ENCODE results near the gene USP43.

The USP43 gene

GRCh38 chr17:9725575-9725974, 80.3 kb downstream of the USP43 start:
- Histone ChIP-seq H3K27ac (ENCODE audit: low read depth, low read length) (no peak overlapping the region), H3K4me3 (ENCODE audit: low read depth in 1 of 2, low read length in 2 of 2) (no peak overlapping the region), H3K4me1 (ENCODE audit: insufficient read depth, low read length) (no peaks in the 10 kb centered on the region), H3K9me3 (ENCODE audit: low read length) (no peaks in the 10 kb centered on the region), H3K36me3 (ENCODE audit: insufficient read depth, low read length) (no peaks in the 10 kb centered on the region), H3K27me3 (ENCODE audit: control insufficient read depth in 1 of 2, insufficient read depth in 2 of 2, low read length in 2 of 2) (no peaks in the 10 kb centered on the region), H3K9ac (ENCODE audit: low read length) (no peak overlapping the region)

GRCh38 chr17:9726291-9726690, 81.0 kb downstream of the USP43 start:
- no peaks in the 10 kb centered on the region for H3K4me1 ChIP-seq (ENCODE audit: insufficient read depth, low read length)
- H3K27ac ChIP-seq (ENCODE audit: low read depth, low read length): no peak overlapping the region
- no peak overlapping the region for H3K4me3 ChIP-seq (ENCODE audit: low read depth in 1 of 2, low read length in 2 of 2)
- no peaks in the 10 kb centered on the region for H3K27me3 ChIP-seq (ENCODE audit: control insufficient read depth in 1 of 2, insufficient read depth in 2 of 2, low read length in 2 of 2)
- H3K9me3 ChIP-seq (ENCODE audit: low read length): no peaks in the 10 kb centered on the region
- H3K9ac ChIP-seq (ENCODE audit: low read length): no peak overlapping the region
- no peaks in the 10 kb centered on the region for H3K36me3 ChIP-seq (ENCODE audit: insufficient read depth, low read length)

GRCh38 chr17:9728005-9728404, 82.7 kb downstream of the USP43 start:
- H3K27me3 ChIP-seq (ENCODE audit: control insufficient read depth in 1 of 2, insufficient read depth in 2 of 2, low read length in 2 of 2): no peaks in the 10 kb centered on the region
- no peak overlapping the region for H3K9ac ChIP-seq (ENCODE audit: low read length)
- no peaks in the 10 kb centered on the region for H3K9me3 ChIP-seq (ENCODE audit: low read length)
- no peaks in the 10 kb centered on the region for H3K36me3 ChIP-seq (ENCODE audit: insufficient read depth, low read length)
- no peak overlapping the region for H3K27ac ChIP-seq (ENCODE audit: low read depth, low read length)
- H3K4me3 ChIP-seq (ENCODE audit: low read depth in 1 of 2, low read length in 2 of 2): no peak overlapping the region
- no peaks in the 10 kb centered on the region for H3K4me1 ChIP-seq (ENCODE audit: insufficient read depth, low read length)

- H3K4me3 ChIP-seq (ENCODE audit: low read depth in 1 of 2, low read length in 2 of 2): no peak overlapping the region
- no peak overlapping the region for H3K9ac ChIP-seq (ENCODE audit: low read length)
- H3K36me3 ChIP-seq (ENCODE audit: insufficient read depth, low read length): no peaks in the 10 kb centered on the region
- H3K27ac ChIP-seq (ENCODE audit: low read depth, low read length): no peak overlapping the region
- no peaks in the 10 kb centered on the region for H3K4me1 ChIP-seq (ENCODE audit: insufficient read depth, low read length)
- no peaks in the 10 kb centered on the region for H3K9me3 ChIP-seq (ENCODE audit: low read length)
- no peaks in the 10 kb centered on the region for H3K27me3 ChIP-seq (ENCODE audit: control insufficient read depth in 1 of 2, insufficient read depth in 2 of 2, low read length in 2 of 2)
Measured at GRCh38 chr17:9728564-9728963, 83.2 kb downstream of the USP43 start.

- Histone ChIP-seq H3K27ac (ENCODE audit: low read depth, low read length) (no peak overlapping the region), H3K4me3 (ENCODE audit: low read depth in 1 of 2, low read length in 2 of 2) (no peak overlapping the region)
Measured at GRCh38 chr17:9729034-9729650, 83.8 kb downstream of the USP43 start.

GRCh38 chr17:9729735-9730420, 84.6 kb downstream of the USP43 start:
- H3K36me3 ChIP-seq (ENCODE audit: insufficient read depth, low read length): no peaks in the 10 kb centered on the region
- H3K4me1 ChIP-seq (ENCODE audit: insufficient read depth, low read length): no peaks in the 10 kb centered on the region
- H3K9ac ChIP-seq (ENCODE audit: low read length): no peak overlapping the region
- no peaks in the 10 kb centered on the region for H3K9me3 ChIP-seq (ENCODE audit: low read length)
- H3K27me3 ChIP-seq (ENCODE audit: control insufficient read depth in 1 of 2, insufficient read depth in 2 of 2, low read length in 2 of 2): no peaks in the 10 kb centered on the region
- no peak overlapping the region for H3K27ac ChIP-seq (ENCODE audit: low read depth, low read length)
- no peak overlapping the region for H3K4me3 ChIP-seq (ENCODE audit: low read depth in 1 of 2, low read length in 2 of 2)

More at GRCh38 chr17:9729034-9729650, 83.8 kb downstream of the USP43 start:
- Histone ChIP-seq H3K27me3 (ENCODE audit: control insufficient read depth in 1 of 2, insufficient read depth in 2 of 2, low read length in 2 of 2) (no peaks in the 10 kb centered on the region), H3K9me3 (ENCODE audit: low read length) (no peaks in the 10 kb centered on the region), H3K9ac (ENCODE audit: low read length) (no peak overlapping the region), H3K4me1 (ENCODE audit: insufficient read depth, low read length) (no peaks in the 10 kb centered on the region), H3K36me3 (ENCODE audit: insufficient read depth, low read length) (no peaks in the 10 kb centered on the region)

- no peak overlapping the region for H3K9ac ChIP-seq (ENCODE audit: low read length)
- no peak overlapping the region for H3K4me3 ChIP-seq (ENCODE audit: low read depth in 1 of 2, low read length in 2 of 2)
- no peak overlapping the region for H3K27ac ChIP-seq (ENCODE audit: low read depth, low read length)
- no peaks in the 10 kb centered on the region for H3K9me3 ChIP-seq (ENCODE audit: low read length)
- H3K36me3 ChIP-seq (ENCODE audit: insufficient read depth, low read length): no peaks in the 10 kb centered on the region
- H3K4me1 ChIP-seq (ENCODE audit: insufficient read depth, low read length): no peaks in the 10 kb centered on the region
- no peaks in the 10 kb centered on the region for H3K27me3 ChIP-seq (ENCODE audit: control insufficient read depth in 1 of 2, insufficient read depth in 2 of 2, low read length in 2 of 2)
Measured at GRCh38 chr17:9750524-9750923, 105.2 kb downstream of the USP43 start.

GRCh38 chr17:9755083-9755482, 109.8 kb downstream of the USP43 start:
- no peak overlapping the region for H3K27ac ChIP-seq (ENCODE audit: low read depth, low read length)
- H3K9me3 ChIP-seq (ENCODE audit: low read length): no peaks in the 10 kb centered on the region
- H3K9ac ChIP-seq (ENCODE audit: low read length): no peak overlapping the region
- no peaks in the 10 kb centered on the region for H3K36me3 ChIP-seq (ENCODE audit: insufficient read depth, low read length)
- no peaks in the 10 kb centered on the region for H3K4me1 ChIP-seq (ENCODE audit: insufficient read depth, low read length)
- H3K4me3 ChIP-seq (ENCODE audit: low read depth in 1 of 2, low read length in 2 of 2): no peak overlapping the region
- H3K27me3 ChIP-seq (ENCODE audit: control insufficient read depth in 1 of 2, insufficient read depth in 2 of 2, low read length in 2 of 2): no peaks in the 10 kb centered on the region

- Histone ChIP-seq H3K27me3 (ENCODE audit: control insufficient read depth in 1 of 2, insufficient read depth in 2 of 2, low read length in 2 of 2) (no peaks in the 10 kb centered on the region), H3K36me3 (ENCODE audit: insufficient read depth, low read length) (no peaks in the 10 kb centered on the region), H3K27ac (ENCODE audit: low read depth, low read length) (no peak overlapping the region), H3K4me1 (ENCODE audit: insufficient read depth, low read length) (no peaks in the 10 kb centered on the region), H3K4me3 (ENCODE audit: low read depth in 1 of 2, low read length in 2 of 2) (no peak overlapping the region), H3K9me3 (ENCODE audit: low read length) (no peaks in the 10 kb centered on the region), H3K9ac (ENCODE audit: low read length) (no peak overlapping the region)
Measured at GRCh38 chr17:9760266-9760665, 114.9 kb downstream of the USP43 start.

- Histone ChIP-seq H3K4me1 (ENCODE audit: insufficient read depth, low read length) (no peaks in the 10 kb centered on the region), H3K4me3 (ENCODE audit: low read depth in 1 of 2, low read length in 2 of 2) (no peak overlapping the region), H3K36me3 (ENCODE audit: insufficient read depth, low read length) (no peaks in the 10 kb centered on the region), H3K9ac (ENCODE audit: low read length) (no peak overlapping the region), H3K27me3 (ENCODE audit: control insufficient read depth in 1 of 2, insufficient read depth in 2 of 2, low read length in 2 of 2) (no peaks in the 10 kb centered on the region), H3K9me3 (ENCODE audit: low read length) (no peaks in the 10 kb centered on the region), H3K27ac (ENCODE audit: low read depth, low read length) (no peak overlapping the region)
Measured at GRCh38 chr17:9763643-9764042, 118.3 kb downstream of the USP43 start.

GRCh38 chr17:9765322-9765721, 120.0 kb downstream of the USP43 start:
- H3K27me3 ChIP-seq (ENCODE audit: control insufficient read depth in 1 of 2, insufficient read depth in 2 of 2, low read length in 2 of 2): no peaks in the 10 kb centered on the region
- no peaks in the 10 kb centered on the region for H3K9me3 ChIP-seq (ENCODE audit: low read length)
- no peaks in the 10 kb centered on the region for H3K4me1 ChIP-seq (ENCODE audit: insufficient read depth, low read length)
- H3K9ac ChIP-seq (ENCODE audit: low read length): no peak overlapping the region
- H3K36me3 ChIP-seq (ENCODE audit: insufficient read depth, low read length): no peaks in the 10 kb centered on the region
- no peak overlapping the region for H3K27ac ChIP-seq (ENCODE audit: low read depth, low read length)
- H3K4me3 ChIP-seq (ENCODE audit: low read depth in 1 of 2, low read length in 2 of 2): no peak overlapping the region

- H3K9me3 ChIP-seq (ENCODE audit: low read length): no peaks in the 10 kb centered on the region
- H3K36me3 ChIP-seq (ENCODE audit: insufficient read depth, low read length): no peaks in the 10 kb centered on the region
- H3K27me3 ChIP-seq (ENCODE audit: control insufficient read depth in 1 of 2, insufficient read depth in 2 of 2, low read length in 2 of 2): no peaks in the 10 kb centered on the region
- no peak overlapping the region for H3K9ac ChIP-seq (ENCODE audit: low read length)
- no peak overlapping the region for H3K27ac ChIP-seq (ENCODE audit: low read depth, low read length)
- H3K4me1 ChIP-seq (ENCODE audit: insufficient read depth, low read length): no peaks in the 10 kb centered on the region
- H3K4me3 ChIP-seq (ENCODE audit: low read depth in 1 of 2, low read length in 2 of 2): no peak overlapping the region
Measured at GRCh38 chr17:9766970-9767369, 121.7 kb downstream of the USP43 start.
